Activated naive CD4-positive, alpha-beta T cell (primary cell): ENCODE results near the gene ITGA5.

ENCODE experiments used
- DNase-seq, 4 experiments: peaks; one replicate each; lab custom pipeline; 2025; lab: John Stamatoyannopoulos, UW

Gene ITGA5

DNA sequence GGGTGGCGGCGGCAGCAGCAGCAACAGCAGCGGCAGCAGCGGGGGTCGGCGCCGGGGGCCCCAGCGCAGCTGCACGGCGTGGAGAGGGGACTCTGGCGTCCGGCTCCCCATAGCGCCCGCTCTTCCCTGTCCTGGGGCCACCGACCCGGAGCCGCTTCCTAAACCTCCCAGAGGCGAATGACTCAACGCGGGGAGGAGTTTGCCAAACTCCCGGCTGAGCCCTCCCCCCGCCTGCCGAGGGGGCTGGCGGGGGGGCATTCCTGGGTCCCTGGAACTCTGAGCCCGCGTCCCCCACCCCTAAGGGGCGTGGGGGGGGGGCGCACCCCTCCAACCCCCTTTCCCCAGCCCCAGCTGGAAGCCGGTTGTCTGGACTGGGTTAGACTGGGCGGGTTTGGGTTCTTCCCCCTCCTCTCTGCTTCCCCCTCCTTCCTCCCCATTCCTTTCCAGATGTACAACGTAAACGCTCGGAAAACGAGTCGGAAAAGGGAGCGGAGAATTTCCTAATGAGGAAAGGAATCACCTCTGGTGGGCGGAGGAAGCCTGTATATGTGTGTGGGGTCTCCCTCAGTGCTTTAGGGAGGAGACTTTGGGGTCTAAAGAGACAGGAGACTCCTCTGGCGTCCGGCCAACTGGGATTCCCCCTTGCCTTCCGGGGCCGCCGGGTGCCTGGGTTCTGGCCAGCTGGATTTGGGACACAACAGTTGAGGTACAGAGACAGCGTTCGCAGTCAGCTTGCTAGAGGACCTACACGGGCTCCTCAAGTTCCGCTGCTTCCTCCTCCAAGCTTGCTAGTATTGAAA lies at the start of gene ITGA5:
Gene ITGA5, minus strand, starts transcription at position 179 of the 800 bp plus-strand sequence. Its CDS starts 68 bp downstream, at position 111.
- DNase-seq = peak in 1 of 4 experiments; percentile 33

DNA sequence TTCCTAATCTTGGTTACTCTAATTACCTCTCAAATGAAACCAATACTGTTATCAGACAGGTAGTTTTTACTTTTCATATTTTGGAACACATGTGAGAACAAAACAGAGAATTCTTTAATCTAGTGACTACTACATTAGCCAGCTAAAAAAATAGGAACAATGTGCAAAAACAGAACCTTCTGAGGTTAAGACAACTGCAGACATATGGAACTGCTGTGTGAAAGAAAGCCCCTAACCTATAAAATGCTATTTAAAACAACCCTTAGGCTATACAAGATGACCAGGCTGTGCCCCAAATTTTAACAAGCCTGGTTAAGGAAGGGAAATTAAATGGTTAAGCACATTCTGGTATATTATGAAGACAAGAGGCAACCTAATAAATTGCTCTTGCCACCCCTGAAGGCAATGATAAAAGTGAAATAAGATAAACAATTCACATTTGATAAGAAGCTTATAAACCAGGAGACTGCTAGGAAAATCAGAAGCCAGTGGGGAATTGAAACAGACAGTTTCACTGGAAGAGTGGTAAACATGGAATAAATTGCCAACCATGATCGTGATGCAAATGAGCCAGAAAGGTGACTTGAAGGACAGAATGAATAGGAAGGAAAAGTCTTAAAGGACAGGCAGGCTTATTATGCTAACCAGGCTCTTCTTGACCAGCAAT lies 46.9 kb upstream of the ITGA5 start:
- no peak for DNase-seq

DNA sequence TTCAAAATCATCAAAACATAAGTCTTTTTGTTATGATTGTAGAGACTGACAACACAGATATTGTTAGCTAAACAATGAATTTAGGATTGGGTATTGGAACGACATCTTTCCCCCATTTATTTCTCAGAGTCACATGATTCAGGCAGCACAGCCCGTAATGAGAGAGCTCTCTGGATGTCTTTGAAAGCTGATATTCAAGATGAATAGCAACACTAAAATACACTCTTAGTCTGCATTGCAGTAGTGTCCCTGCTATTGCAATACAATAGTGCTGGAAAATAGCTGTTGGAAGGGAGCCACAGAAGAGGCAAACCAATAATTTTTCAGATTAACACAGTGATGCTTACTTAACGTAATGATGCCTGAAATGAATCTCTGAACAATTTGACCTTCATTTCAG lies 44.4 kb upstream of the ITGA5 start:
- DNase-seq = no peak

GRCh38 chr12:54463034-54463433 lies 44.0 kb upstream of the ITGA5 start:
- DNase-seq = no peak

GRCh38 chr12:54460317-54460923 lies 41.4 kb upstream of the ITGA5 start:
- no peak for DNase-seq

DNA sequence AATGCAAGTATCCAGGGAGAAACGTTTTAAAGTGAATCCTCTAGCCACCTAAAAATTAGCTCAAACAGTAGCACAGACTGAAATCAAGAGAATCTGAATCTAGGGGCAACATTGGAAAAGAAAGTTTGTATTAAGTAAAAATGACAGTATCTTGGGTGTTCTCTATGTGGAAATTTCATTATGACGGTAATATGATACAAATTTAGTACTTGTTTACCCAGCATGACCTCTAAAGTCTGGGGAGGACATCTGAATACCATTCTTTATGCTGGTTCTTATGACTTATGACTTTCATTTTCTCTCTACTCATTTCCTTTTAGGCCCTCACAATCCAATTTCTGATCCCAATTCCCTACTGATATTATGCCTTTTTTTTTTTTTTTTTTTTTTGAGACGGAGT lies 40.3 kb upstream of the ITGA5 start:
- DNase-seq = no peak

- DNase-seq = no peak
These were observed 36.8 kb upstream of the ITGA5 start for GRCh38 chr12:54455760-54456469.

- DNase-seq = no peak
These were observed 33.6 kb upstream of the ITGA5 start for GRCh38 chr12:54452628-54453027.

GRCh38 chr12:54448344-54448743 lies 29.3 kb upstream of the ITGA5 start:
- DNase-seq = no peak

GRCh38 chr12:54447917-54448316 lies 28.9 kb upstream of the ITGA5 start:
- no peak for DNase-seq

DNA sequence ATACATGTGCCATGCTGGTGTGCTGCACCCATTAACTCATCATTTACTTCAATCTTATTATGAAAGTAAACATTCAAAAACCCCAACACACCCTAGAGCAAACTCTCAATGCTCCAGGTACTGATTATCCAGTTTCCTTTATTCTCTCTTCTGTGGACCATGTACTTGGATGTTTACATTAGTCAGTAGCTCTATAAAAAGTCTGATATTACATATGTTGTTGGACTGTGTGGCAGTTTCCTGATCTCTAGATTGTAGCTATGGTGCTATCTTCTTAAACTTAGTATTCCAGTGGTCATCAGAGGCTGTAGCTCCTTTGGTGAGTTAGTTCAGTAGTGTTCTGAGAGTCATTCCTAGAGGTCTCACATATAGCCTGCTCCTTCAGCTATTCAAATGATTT lies 25.1 kb upstream of the ITGA5 start:
- DNase-seq = no peak

- DNase-seq = no peak
These were observed 24.4 kb upstream of the ITGA5 start for GRCh38 chr12:54443446-54443845.

- DNase-seq = no peak
These were observed 23.9 kb upstream of the ITGA5 start for GRCh38 chr12:54442961-54443360.

DNA sequence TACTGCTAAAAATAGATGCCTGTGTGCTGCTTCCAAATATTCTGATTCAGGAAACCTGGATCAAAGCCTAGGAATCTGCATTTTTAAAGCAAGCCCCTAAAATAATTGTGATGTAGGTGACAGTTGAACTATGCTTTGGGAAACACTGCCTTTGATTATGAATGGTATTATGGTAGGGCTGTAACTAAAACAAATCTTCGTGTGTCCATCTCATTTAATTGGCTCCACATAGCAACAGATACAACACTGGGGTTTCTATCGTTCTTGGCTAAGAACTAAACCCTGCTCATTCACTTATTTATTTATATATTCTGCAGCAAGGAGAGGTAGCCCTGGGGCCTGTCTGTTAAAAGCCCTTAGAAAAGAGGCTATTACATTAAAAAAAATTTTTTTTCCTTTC lies 23.0 kb upstream of the ITGA5 start:
- no peak for DNase-seq

GRCh38 chr12:54439521-54440255 lies 20.6 kb upstream of the ITGA5 start:
- DNase-seq = no peak

DNA sequence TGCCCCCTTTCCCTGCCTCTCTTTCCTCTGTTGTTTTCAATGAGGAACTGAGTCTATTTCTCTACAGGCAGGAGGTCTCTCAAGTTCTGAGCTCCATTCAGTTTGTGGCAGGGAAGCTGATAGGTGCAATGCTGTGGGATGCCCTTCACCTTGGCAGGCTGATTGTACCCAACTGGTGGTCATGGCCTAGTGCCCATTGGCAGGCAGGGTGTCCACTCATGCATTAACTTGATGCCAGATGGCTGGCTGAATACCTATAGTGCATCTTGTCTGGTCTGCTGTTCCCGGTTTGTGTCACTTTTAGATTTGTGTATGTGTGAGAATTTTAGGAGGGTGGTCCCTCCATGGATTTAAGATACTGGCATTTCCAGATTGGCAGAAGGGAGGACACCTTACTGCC lies 20.0 kb upstream of the ITGA5 start:
- no peak for DNase-seq

DNA sequence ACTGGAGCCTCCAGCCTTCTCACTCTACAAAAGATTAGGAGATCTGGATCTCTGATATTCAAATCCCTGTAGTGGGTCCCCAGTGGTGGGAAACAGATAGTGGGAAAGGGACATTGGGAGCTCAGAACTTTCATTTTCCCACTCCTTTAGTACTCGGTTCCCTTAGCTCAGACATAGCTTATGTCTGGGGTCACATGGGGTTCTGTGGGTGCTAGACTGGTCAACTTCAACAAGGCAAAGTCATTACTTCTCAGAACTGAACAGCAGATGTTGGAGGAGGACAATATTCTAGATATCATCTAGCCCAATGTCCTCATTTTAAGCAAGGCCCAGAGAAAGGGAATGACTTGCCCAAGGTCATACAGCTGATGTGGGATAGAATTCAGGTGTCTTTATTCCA lies 19.5 kb upstream of the ITGA5 start:
- no peak for DNase-seq

- no peak for DNase-seq
These were observed 18.6 kb upstream of the ITGA5 start for GRCh38 chr12:54437697-54438096.

DNA sequence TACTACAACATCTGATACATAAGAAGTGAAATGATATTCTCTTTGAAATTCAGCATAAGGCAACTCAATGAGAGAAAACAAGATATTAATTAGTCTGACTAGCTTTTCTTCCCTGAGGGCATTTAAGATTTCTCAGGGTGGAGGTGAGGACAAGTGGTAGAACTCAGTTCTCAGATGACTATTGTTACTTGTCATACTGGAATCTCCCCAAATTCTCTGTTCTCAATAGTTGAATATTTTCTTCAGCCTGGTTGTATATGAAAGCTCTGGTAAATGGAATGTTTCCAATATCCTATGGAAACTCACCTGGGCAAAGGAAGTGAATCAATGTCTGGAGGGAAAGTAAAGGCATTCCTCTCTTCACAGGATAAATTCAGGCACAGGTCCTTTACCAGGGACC lies 18.2 kb upstream of the ITGA5 start:
- DNase-seq = no peak

DNA sequence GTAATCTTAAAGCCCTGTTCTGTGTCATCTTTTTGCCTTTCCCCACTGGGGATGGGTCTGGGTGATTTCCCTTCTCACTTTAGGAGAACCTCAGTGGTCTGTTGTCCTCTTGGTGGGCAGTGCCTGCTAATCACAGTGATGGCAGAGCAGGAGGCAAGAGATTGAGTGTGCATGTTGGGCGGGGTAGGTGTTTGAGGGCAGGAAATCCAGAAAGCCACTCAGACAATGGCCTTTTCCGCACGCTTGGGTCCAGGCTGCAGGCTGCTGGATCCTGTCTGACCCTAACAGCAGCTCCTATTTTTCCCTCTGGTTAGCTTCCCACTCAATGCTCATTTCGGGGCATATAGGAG lies 13.7 kb upstream of the ITGA5 start:
- no peak for DNase-seq

DNA sequence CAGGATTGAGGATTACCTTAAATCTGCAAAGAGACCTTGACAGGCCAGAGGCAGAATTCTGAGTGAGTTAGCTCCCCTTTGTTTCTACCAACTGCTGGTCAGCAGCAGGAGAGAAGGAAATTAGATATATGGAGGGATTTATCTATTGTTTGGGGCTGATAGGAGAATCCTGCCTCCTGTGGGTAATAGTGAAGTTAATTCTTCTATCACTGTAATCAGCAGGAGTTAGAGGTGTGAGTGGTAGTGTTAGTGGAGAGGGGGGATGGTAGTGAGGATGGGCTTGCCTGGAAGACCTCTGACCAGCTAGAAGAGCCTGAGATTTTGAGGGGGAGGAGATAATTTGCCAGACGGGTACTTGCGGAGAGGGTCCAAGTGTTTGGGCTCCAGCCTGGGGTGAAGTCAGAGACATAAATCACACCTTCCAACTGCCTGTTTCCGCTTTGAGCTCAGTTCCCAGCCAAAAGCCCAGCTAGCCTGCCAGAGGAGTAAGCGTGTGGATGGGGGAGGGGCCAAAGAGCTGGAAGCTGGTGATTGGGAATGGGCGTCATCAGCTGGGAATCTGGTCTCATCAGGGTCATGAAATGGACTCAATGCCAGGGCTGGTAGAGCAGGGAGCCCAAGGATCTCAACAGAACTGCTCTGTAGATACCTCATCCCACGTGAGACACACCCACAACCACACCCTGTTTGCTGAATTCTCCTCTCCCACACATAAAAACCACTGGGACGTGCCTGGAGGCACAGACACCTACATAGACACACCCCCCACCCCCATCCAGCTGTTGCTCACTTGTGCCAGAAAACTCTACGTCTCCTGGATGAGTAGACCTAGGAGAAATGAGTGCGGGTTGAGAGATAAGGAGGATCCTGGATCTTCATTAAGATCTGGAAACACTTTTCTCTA lies 13.1 kb upstream of the ITGA5 start:
- no peak for DNase-seq
